Posterior cingulate gyrus (tissue), 11 donors: Measurements from ENCODE around the gene ST6GALNAC3.
A peak's percentile ranks its signal among the peaks of the same experiment; 100 is the strongest.

ENCODE experiments used
- DNase-seq, 10 donors: peaks; one replicate each; pipeline versions ENCODE4 v3.0.0 to v3.0.0-alpha.2; 2020 to 2021; ENCODE audit warnings: mixed read lengths in 3 of 10
- intact Hi-C: fragments of 100-400 bp; cut with DNase I; formaldehyde crosslinking; loops from one replicate; pipeline ENCODE4 v1.15.1; 2023

Gene ST6GALNAC3

GRCh38 chr1:76388261-76388660 is 313.7 kb downstream of the ST6GALNAC3 start:
- intact Hi-C loops = no loop called here

GRCh38 chr1:76390456-76390855 is 315.9 kb downstream of the ST6GALNAC3 start:
- peak in 9 of 10 donors; percentile 18 to 87 (median 52) for DNase-seq
- intact Hi-C loops = no loop called here

More at GRCh38 chr1:76388261-76388660, 313.7 kb downstream of the ST6GALNAC3 start:
- DNase-seq = no peak

DNA sequence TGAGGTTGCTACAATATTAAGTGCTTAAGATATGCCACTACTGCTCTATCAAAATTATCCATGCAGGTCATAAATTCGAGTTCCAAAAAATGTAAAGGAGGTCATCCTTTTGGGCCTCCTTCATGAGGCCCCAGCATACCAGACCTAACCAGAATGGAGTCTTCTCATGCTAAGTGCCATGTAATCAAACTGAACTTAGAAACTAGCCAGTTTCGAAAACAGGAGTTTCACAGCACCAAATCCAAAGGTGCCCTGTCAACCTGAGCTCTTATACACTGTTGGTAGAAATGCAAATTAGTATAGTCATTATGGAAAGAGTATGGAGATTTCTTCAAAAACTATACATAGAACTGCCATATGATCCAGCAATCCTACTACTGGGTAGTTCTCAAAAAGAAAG is 320.5 kb downstream of the ST6GALNAC3 start:
- intact Hi-C loops = no loop called here
- DNase-seq = no peak

DNA sequence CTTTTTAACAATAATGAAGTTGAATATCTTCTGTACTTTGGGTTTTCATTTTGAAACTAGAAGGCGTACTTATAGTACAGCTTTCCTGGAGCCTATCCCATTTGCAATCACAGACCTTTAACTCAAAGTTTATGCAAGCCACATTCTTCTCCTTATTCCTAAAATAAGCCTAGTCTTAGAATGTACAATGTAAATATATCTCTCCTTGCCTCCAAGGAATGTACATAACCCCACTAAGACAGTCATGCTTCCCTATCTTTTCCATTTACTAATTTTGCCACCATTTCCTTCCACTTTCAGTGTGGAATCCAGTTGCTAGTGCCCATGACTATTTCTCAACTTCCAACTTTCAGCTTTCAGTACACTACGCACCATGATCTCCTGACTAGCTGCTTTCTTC is 327.6 kb downstream of the ST6GALNAC3 start:
- intact Hi-C loops = no loop called here
- DNase-seq = no peak

GRCh38 chr1:76408303-76408702 is 333.8 kb downstream of the ST6GALNAC3 start:
- intact Hi-C loops = no loop called here
- no peak for DNase-seq

DNA sequence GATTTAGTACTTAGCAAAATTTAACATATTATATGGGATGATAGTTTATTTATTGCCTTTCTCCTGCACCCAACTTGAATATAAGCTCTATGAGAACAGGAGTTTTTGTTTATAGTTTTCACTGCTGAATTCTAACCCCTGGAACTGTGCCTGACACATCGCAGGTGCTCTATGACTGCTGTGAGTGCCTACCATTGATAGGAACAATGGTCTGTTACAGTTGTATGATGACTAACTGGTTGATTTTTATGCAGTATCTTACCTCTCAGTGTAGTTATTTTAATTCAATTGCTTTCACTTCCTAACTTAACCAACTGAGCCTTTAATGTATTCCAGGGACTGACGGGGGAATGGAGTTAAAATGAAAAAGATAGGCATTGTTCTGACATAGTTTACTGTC is 336.0 kb downstream of the ST6GALNAC3 start:
- DNase-seq = no peak
- intact Hi-C loops = no loop called here

DNA sequence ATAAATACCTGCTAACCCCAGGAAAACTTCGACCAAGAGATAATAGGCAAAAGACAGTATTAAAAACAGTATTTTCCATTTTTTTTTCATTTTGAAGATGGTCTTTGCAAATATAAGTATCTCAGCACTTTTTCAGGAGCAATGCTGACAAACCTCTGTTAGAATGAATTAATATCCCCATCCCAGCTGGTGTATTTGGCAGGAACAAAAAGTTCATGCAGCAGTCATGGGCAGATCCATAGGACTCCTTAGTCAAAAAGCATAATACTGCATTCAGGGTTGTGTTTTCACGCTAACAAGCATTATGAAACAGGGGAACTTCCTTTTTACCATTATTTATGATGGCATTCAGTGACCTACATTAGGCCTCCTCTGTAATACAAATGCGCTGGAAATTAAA is 344.0 kb downstream of the ST6GALNAC3 start:
- no peak for DNase-seq
- intact Hi-C loops = no loop called here

GRCh38 chr1:76419603-76420002 is 345.1 kb downstream of the ST6GALNAC3 start:
- DNase-seq = no peak
- intact Hi-C loops = no loop called here

DNA sequence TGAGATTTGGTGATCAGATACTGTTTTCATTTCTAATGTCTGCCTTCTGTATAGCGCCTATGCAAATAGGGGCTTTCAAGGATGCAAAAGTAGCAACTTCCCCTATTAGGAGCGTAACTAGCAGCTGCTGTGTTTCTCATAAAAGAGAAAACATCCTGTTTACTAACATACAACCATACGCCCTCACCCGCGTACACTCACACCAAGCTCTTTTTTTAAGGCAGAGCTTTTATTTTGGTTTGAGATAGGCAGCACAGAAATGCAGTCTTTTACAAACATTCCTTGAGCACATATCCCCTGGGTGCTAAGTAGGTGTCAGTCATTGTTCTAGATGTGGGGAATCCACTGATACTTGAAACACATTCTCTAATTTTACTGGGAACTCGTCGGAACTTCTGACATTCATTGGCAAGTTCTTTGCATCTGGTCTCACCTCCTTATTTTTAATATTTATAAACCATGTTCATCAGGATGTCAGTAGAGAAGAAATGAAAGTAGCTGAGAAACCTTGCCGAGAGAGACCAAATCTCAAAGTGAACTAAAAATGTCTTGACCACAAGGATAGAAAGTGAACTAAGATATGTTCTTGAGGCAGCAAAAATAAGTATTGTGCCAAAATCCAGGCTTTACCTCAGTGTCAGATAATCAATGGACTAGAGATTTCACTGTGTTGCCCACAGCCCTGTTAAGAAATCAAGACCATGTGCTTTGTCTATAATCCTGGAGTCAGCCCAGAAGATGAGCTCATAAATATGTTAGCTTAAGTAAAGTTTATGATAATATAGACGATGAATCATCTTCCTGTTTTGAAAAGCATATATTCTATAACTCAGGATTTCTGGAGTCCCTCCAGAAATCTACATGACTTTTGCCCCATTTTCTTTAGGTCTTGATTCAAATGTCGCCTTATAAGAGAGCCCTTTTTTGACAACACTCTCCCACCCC is 350.9 kb downstream of the ST6GALNAC3 start:
- DNase-seq = no peak
- intact Hi-C loops = no loop called here

DNA sequence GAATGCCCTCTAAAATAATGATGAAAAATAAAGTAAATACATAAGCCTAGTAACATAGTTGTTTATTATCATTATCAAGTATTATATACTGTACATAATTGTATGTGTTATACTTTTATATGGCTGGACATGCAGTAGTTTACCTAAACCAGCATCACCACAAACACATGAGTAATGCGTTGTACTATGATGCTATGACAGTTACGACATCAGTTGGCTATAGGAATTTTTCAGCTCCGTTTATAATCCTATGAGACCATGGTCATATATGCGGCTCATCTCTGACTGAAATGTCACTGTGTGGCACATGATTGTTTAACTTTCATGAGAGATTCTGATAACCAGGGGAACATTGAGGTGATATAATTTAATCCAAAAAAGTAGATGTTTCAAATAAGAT is 352.1 kb downstream of the ST6GALNAC3 start:
- intact Hi-C loops = no loop called here
- DNase-seq = no peak

DNA sequence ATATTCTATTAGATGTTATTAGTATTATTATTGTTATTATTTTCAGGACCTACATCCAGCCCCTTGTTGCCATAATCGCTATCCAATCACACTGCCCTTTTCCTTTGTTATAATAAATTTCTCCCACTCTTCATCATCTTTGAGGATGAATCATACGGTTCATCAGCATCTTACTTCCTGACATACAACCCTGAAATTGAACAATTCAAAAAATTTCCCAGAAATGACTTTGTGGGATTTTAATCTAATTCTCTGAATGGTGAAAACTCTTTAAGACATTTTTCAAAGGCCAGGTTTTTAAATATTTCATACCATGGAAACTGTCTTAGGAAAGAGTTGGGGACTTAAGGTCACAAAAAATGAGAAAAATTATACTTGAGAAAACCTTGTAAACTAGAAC is 353.5 kb downstream of the ST6GALNAC3 start:
- intact Hi-C loops = no loop called here

GRCh38 chr1:76430531-76430930 is 356.0 kb downstream of the ST6GALNAC3 start:
- intact Hi-C loops = no loop called here
- no peak for DNase-seq

More for the DNA sequence above, 353.5 kb downstream of the ST6GALNAC3 start:
- no peak for DNase-seq

DNA sequence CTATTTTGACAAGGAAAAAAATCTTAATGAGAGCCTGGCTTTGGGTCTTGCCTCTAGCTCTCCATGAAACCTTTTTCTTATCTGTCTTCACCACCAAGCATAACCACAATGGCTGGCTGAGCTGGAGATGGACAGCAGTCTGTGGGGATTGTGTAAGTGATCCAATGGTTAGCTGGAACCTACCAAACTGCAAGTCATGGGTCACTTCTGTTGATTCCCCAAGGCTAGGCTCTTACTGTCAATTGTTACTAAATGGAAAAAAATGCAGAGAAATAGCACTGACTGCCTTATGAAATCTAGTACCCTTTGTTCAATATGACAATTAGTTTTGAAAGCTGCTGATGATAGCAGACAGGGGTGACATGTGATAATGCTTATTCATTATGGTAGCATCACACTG is 359.0 kb downstream of the ST6GALNAC3 start:
- DNase-seq = no peak
- intact Hi-C loops = no loop called here

- intact Hi-C loops = no loop called here
- DNase-seq = no peak
Measured at GRCh38 chr1:76443217-76443616, 368.7 kb downstream of the ST6GALNAC3 start.

GRCh38 chr1:76444773-76445172 is 370.2 kb downstream of the ST6GALNAC3 start:
- intact Hi-C loops = no loop called here

DNA sequence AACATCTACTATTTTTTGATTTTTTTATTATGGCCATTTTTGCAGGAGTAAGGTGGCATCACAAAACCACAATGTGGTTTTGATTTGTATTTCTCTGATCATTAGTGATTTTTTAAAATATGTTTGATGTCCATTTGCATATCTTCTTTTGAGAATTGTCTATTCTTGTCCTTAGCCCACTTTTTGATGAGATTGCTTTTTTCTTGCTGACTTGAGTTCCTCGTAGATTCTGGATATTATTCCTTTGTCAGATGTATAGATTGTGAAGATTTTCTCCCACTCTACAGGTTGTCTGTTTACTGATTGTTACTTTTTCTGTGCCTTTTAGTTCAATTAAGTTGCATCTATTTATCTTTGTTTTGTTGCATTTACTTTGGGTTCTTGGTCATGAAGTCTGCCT is 375.7 kb downstream of the ST6GALNAC3 start:
- intact Hi-C loops = no loop called here
- no peak for DNase-seq

More at GRCh38 chr1:76444773-76445172, 370.2 kb downstream of the ST6GALNAC3 start:
- DNase-seq = no peak

- intact Hi-C loops = no loop called here
- DNase-seq = no peak
Measured at GRCh38 chr1:76463278-76463677, 388.7 kb downstream of the ST6GALNAC3 start.

GRCh38 chr1:76463849-76464248 is 389.3 kb downstream of the ST6GALNAC3 start:
- no peak for DNase-seq
- intact Hi-C loops = no loop called here

- intact Hi-C loops = no loop called here
Measured at GRCh38 chr1:76465030-76465429, 390.5 kb downstream of the ST6GALNAC3 start.

DNA sequence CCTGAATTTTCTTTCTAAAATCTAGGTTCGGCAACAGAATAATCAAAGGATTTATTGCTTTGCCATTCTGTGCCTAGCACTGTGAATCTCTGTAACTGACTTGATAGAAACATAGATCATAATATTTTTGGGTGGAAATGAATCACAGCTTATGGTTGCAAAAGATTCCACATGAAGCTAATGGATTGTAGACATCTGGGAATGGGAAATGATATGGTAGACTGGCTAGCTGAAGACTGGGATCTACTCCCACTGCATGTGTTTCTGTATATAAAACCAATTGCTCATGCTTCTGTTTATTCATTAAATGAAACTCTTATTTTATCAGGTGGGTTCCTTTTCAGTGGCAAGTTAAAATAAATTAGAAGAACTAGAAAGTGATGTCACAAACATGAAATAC is 395.6 kb downstream of the ST6GALNAC3 start:
- DNase-seq = no peak
- intact Hi-C loops = no loop called here

More at GRCh38 chr1:76465030-76465429, 390.5 kb downstream of the ST6GALNAC3 start:
- no peak for DNase-seq

GRCh38 chr1:76471536-76471935 is 397.0 kb downstream of the ST6GALNAC3 start:
- no peak for DNase-seq
- intact Hi-C loops = no loop called here

DNA sequence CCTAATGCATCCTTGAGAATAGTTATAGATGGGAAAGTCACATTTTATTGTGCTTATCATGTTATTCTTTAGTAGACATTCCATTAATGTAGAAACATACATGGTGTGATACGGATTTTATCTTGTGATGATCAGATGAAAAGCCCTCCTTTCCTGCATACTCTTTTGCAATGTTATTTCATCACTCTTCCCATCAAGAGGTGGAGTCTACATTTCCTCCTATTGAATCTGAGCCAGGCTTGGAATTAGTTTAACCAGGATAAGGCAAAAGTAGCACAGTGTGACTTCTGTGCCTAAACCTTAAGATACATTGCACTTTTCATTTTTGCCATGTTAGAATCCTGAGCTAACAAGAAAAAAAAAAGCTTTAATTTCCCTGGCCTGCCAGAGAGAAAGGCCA is 399.0 kb downstream of the ST6GALNAC3 start:
- no peak for DNase-seq
- intact Hi-C loops = no loop called here
